NCI-H345 (cell line): ENCODE measurements around the gene SPRED3.
"Not testable (repeated sequence)": the region's sequence is repeated elsewhere in the genome, so short reads cannot be mapped to it uniquely, and the experiment has no call there.

ENCODE experiments used
- DNase-seq: peaks from one replicate; lab custom pipeline; 2025; lab: John Stamatoyannopoulos, UW

SPRED3 gene

DNA sequence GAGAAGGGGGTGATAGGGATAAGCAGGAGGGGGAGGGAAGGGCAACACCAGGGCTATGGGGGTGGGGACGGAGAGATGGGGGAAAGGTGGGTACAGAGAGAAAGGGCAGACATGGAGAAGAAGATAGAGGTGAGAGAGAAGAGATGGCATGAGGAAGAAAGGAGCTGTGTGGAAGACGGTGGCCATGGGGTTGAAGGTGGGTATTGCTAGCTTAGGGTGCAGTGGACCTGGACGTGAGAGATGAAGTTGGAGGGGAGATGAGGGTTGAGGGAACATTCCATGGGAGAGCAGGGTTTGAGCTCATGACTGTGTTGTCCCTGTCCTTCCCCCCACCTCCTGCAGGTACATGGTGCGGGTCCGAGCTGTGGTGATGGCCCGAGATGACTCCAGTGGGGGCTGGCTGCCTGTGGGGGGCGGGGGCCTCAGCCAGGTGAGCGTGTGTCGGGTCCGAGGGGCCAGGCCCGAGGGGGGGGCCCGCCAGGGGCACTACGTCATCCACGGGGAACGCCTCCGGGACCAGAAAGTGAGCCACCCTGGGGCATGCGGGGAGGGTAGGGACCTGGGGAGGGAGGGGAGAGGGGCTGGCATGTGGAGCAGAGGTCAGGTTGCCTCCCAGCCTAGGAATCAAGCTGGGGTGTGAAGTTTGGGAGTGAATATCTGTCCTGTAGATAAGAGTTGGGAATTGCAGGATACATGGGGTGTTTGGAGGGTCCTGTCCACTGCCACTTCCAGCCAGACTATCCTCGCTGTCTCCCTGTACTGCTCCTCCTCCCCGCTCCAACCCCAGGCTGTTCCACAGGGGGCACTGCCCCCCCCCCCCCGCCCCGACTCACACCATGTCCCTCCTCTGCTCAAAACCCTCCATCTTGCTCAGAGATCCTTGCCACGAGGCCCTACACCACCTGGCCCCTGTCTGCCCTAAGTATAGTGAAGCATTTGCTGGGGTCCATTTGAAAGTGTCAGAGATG is 1.7 kb downstream of the SPRED3 start:
- no peak for DNase-seq

DNA sequence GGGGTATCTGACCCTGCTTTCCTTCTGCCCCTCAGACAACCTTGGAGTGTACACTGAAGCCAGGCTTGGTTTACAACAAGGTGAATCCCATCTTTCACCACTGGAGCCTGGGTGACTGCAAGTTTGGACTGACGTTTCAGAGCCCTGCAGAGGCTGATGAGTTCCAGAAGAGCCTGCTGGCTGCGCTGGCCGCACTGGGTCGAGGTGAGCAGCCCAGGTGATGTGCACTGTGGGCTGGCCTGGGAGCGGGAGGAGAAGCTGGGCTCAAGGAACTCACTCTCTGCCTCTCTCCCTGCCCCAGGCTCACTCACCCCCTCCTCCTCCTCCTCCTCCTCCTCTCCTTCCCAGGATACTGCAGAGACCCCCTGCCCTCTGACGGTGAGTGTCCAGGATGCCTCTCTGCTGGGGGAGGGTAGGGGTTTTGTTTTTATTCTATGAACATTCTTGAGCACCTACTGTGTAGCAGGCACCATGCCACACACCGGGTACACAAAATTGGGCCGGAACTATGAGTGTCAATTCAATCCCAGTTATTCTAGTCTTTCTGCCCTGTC is 3.5 kb downstream of the SPRED3 start:
- DNase-seq = no peak

DNA sequence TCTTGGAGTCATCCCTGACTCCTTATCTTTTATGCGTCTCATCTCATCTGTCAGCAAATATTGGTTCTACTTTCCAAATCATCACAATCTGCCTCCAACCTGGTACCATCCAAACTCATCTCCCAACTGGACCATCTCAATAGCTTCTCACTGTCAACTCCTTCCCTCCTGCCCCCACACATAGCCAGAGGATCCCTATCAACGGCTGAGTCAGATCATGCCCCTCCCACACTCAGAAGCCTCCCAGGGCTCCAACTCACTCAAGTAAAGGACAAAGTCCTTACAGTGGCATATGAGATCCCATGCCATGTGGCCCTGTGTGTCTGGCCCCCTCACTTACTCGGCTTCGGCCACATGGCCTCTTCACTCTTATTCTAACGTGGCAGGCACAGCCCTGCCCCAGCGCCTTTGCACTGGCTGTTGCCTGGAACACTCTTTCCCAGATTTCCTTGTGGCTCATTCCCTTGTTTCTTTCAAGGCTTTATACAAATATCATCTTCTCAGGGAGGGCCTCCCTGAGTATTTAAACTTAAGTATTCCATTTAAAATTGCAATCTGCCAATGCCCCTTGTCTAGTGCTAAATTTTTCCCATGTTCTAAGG is 4.3 kb downstream of the SPRED3 start:
- no peak for DNase-seq

DNA sequence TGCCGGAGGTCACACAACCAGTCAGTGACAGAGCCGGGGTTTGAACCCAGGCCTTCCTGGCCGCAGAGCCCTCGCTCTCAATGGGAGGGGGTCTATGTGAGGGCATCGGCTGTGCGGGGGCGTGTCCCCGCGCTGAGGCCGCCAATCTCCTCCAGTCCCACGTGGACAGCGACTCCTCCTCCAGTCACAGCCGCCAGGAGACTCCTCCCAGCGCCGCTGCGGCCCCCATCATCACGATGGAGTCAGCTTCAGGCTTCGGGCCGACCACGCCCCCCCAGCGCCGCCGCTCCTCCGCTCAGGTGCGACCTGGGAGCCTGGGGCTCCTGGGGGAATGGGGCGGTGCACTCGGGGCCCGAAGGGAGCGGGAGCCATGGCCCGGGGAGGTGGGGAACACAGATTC is 6.0 kb downstream of the SPRED3 start:
- no peak for DNase-seq

DNA sequence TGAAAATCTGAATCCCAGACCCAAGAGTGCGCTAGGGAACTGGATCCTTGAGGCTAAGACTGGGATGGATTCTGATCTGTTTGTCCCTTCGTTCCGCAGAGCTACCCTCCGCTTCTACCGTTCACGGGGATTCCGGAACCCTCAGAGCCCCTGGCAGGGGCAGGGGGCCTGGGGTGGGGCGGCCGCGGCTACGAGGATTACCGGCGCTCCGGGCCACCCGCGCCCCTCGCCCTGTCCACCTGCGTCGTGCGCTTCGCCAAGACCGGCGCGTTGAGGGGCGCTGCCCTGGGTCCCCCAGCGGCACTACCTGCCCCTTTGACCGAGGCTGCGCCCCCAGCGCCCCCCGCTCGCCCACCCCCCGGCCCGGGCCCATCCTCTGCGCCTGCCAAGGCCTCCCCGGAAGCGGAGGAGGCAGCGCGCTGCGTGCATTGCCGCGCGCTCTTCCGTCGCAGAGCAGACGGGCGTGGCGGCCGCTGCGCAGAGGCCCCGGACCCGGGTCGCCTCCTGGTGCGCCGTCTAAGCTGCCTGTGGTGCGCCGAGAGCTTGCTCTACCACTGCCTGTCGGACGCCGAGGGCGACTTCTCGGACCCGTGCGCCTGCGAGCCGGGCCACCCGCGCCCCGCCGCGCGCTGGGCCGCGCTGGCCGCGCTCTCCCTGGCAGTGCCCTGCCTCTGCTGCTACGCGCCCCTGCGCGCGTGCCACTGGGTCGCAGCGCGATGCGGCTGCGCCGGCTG is 7.1 kb downstream of the SPRED3 start:
- no peak for DNase-seq

DNA sequence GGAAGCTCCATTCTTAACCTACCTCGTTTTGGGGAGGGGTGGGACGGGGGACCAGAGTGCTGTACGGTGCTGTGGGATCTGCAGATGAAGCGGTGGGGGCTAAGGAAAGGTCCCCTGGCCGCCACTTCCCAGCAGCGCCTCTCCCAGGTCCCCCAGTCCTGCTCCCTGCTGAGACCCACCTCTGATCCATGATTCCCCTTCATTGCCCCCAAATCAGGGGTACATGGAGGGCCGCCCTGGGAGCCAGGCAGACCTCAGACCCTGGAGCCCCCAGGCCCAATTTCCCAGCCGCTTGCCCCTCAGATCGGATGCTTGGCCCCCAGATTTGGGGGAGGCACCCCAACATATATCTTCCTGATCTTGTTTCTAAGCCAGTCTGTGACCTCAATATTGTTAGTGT is 10.6 kb downstream of the SPRED3 start:
- DNase-seq = no peak

DNA sequence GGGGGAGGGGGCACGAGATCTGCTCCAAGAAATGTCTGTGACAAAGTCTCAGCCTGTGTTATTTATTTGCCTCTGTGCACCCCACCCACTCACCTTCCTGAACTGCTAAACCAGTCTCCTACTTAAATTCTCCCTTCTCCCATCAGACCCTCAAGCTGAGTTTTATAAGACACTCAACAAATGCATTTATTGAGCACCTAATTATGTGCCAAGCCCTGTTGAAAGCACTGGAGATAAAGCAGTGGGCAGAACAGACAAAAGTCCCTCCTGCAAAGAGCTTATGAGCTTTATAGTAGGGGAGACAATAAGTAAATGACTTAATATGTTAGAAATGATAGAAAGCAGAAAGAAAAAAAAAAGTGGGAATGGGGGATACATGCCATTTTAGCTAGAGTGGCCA is 11.0 kb downstream of the SPRED3 start:
- DNase-seq = no peak

DNA sequence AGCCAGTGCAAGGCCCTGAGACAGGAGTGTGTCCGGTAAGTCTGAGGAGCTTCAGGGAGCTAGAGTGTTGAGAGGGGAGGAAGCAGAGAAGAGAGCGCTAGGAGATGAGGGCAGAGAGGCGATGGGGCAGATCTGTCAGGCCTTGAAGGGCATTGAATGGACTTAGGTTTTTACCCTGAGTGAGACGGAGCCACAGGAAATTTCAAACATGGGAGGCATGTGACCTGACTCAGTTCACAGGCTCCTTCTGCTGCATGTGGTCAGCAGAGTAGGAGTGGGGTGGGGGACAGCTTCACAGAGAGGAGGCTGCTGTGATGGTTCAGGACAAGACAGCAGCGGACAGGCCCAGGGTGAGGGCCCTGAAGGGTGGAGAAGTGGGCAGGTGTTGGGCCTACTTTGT is 11.9 kb downstream of the SPRED3 start:
- DNase-seq = no peak

DNA sequence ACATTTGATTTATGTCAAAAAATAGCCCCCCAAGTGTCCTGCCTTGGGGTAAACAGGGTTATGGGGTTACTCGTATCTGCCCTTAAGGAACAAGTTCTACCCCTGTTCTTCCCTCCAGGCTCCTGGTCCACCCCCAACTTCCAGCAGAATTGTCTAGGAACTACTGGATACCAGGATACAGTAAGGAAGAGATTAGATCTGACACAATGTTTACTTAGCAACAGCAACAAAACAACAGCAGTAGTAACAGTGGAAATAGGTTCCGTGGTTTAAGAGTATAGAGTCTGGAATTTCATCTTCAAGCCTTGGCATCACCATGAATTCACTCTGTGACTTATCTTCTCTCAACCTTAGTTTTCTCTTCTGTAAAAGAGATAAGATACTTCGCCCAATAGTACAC is 12.7 kb downstream of the SPRED3 start:
- no peak for DNase-seq

DNA sequence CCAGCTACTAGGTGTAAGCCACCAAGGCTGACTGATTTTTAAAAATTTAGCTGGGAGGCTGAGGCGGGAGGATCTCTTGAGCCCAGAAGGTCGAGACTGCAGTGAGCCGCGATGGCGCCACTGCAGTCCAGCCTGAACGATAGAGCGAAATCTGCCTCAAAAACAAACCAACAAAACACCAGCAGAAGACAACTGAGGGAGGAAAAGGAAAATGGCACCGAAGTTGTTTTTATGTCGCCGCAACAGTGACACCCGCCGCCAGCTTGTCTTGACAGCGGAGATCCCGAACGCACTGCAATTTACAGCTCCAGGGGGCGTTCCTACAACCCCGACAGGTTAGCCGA is 14.1 kb downstream of the SPRED3 start:
- no peak for DNase-seq

DNA sequence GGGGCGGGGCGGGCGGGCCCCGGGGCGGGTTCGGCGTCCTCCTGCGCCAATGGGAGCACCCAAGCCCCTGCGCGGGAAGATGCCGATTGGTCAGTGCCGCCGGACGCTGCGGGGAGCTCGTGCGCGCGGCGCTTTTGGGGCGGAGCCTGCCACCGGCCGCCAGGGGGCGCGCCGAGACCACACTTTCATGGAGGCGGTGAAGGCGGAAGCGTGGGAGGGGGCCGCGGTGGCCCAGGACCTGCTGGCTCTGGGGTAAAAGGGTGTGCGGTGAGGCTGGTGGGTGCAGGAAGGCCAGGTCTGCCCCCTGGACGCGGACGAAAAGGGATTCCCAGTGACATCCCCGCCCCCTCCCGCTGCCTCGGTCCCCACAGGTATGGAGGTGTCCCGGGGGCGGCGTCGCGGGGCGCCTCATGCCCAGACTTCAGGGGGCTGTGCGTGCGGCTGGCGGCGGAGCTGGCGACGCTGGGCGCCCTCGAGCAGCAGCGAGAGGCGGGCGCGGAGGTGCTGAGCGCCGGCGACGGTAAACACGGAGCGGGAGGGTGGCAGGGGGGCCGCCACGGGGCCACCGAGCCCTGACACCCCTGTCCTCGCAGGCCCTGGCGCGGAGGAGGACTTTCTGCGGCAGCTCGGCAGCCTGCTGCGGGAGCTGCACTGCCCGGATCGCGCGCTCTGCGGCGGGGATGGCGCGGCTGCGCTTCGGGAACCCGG is 14.6 kb downstream of the SPRED3 start, which contains the start of gene FAM98C:
TSS of gene FAM98C (plus strand) at position 127 of the 708 bp plus-strand sequence. CDS start at position 188, 61 bp downstream.
- peak; percentile 100 for DNase-seq

DNA sequence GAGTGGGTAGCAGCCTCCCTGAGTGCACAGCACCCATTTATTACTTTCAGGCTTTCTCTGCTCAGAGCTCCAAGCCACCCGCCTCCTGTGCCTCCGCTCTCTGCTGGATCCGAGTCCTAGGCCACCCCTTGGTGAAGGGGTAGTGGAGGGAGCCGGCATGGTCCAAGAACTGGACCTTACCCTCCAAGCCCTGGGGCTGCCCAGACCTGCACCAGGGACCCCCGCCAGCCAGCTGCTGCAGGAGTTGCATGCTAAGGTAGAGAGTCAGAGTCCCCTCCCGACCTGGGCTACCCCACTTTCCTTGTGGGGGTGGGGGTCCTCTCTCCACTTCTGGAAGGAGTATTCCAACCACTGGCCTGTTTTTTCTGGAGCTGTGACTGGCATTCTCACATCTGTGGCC is 16.4 kb downstream of the SPRED3 start:
- DNase-seq = no peak

DNA sequence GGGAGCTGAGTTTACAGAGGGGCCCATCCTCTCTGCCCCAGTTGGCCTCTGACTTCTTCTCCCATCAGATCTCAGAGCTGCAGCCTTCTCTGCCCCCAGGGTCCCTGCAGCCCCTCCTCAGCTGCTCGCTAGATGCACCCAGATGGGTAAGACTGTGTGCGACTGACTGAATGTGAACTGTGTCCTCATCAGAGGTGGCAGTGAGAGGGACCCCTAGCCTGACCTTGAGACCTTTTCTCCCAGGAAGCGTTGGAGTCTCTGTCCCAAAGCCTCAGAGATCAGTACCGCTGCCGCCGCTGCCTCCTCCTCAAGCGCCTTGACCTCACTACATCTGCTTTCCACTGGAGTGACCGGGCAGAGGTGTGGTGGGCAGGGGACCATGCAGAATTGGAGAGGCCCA is 16.8 kb downstream of the SPRED3 start:
- no peak for DNase-seq

DNA sequence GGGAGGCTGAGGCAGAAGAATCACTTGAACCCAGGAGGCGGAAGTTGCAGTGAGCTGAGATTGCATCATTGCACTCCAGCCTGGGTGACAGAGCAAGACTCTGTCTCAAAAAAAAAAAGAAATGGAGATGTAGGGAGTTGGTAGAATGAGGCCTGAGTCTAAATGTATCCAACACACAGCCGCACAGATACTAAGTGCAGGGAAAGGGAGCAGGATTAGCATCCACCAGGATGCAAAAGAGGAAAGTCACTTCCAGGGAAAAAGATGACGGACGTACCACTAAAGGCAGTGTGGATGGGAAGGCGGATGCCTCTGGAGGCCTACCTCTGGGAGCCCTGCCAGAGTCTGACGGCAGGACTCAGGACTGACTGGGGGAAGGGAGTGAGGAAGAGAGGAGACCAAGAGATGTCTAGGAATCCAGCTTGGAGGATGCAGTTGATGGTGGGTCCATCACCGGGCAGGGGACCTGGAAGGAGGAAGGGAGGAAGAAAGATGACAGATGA is 21.2 kb downstream of the SPRED3 start:
- no peak for DNase-seq

DNA sequence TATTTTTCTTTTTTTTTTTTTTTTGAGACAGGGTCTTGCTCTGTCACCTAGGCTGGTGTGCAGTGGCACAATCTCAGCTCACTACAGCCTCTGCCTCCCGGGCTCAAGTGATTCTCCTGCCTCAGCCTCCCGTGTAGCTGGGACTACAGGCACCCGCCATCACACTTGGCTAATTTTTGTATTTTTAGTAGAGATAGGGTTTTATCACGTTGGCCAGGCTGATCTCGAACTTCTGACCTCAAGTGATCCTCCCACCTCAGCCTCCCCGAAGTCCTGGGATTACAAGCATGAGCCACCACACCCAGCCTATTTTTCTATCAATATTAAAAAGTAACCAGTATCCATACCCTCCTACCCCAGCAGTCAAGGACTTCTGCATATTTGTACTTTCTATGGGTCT is 21.9 kb downstream of the SPRED3 start:
- not testable (repeated sequence) for DNase-seq

DNA sequence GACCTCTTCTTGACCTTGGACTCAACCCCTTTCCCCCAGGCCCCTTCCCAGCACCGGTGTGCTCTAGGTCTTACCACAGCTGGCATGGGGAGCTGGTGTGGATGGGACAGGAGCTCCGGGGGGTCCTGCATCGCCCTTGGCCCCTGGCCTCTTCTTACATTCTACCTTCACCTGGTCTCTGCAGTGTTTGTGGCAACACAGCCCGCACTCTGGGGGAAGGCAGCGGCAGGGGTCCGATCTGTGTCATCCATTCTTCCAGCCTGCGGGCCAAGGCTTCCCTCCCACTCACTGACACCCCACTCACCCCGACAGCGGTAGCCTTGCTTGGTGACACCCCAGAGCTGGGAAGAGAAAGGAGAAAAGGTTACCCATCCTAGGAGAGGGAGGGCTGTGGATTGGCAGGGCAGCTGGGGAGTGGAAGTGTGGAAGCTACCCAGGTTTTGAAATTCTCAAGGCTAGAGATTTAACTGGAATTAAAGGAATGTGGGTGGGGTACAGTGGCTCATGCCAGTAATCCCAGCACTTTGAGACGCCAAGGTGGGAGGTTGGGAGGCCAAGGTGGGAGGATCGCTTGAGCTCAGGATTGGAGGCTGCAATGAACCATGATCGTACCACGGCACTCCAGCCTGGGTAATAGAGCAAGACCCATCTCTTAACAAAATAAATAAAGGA is 22.7 kb downstream of the SPRED3 start:
- DNase-seq = no peak

DNA sequence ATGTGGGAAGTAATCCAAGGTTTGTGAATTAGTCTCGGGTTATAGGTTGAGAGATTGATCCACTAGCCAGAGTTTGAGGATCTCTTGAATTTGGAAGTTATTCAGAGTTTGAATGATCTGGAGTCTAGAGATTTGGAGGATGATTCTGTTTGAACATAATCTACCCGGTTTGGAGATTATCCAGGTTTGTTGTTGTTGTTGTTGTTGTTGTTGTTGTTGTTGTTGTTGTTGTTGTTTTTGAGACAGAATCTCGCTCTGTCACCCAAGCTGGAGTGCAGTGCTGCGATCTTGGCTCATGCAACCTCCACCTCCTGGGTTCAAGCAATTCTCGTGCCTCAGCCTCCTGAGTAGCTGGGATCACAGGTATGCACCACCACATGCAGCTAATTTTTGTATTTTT is 23.4 kb downstream of the SPRED3 start:
- not testable (repeated sequence) for DNase-seq

DNA sequence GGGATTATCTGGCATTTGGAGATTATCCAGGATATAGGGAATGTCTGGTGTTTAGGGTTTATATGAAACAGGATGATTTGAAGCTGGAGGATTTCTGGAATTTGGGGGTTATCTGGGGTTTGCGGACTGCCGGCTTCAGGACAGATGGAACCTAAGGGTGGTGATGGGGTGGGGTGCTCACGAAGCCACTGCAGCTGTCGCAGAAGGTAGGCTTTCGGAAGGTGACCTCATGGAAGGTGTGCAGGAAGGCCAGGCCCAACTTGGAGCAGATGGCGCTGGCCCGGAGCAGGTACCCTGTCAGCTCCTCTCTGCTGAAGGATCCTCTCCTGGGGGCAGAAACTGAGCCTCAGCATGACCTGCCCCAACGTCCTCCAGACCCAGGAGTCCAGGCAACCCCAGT is 24.0 kb downstream of the SPRED3 start:
- DNase-seq = no peak

DNA sequence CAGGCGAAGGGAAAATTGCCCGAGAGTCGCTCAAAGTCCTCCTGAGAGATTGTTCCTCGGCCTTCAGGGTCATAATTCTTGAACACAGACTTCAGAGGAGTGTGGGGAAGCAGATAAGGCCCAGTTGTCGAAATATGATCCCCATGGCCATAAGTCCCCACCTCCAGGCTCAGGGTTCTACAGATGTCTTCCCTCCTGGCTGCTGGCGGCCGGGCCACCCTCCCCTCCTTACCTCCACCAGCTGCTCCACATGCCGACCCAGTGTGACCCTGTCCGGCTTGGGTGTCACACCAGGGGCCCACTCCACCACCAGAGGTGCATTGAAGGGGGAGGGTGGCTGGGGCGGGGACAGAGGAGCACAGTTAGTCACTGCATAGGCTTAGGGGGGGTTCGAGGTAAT is 24.5 kb downstream of the SPRED3 start:
- DNase-seq = no peak

DNA sequence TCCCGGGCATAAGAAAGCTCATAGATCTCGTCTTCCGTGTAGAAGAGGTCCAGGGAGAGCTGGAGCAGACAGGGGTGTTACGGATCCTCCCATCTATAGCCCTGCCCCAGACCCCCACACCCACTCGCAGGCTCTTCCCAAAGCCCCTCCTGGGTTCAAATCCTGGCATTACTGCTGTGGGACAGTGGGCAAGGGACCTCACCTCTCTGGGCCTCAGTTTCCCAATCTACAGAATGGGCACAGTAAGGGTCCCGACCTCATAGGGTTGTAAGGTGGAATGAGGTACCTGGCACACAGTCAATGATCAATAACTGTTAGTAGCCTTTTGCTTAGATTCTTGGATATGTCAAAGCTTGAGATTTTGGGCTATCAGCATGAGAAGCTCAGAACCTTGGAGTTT is 24.9 kb downstream of the SPRED3 start:
- DNase-seq = no peak

DNA sequence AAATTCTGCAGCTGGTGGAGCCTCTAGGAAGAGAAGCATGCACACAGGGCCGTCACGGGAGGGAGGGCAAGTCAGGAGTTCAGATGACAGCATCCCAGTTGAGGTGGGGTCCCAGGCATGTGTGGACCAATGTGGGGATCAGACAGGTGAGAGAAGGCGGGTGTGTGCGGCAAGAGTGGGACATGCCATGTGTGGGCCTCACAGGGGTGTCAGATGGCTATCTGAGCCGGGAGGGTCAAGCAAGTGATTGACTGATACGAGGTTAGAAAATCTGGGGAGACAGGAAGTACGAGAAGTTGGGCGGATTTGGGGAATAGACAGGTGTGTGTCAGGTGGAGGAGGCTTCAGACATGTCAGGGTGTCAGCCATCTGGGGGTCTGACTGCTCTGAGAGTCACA is 28.6 kb downstream of the SPRED3 start:
- DNase-seq = no peak
